Heart left ventricle (tissue), 16 donors: ENCODE data around the gene BEST3. TPM values are rescaled to one million over a fixed set of nuclear protein-coding genes. Genes with fewer than 3 reads are reported as not detected.

Source experiments
- ATAC-seq, 4 donors: fragments of 200-7000 bp; cut with Tn5 transposase; one replicate each; pipeline ENCODE4 v1.9.1; 2020 to 2022; ENCODE audit warnings: moderate library complexity in 4 of 4, mild to moderate bottlenecking in 3 of 4, moderate number of reproducible peaks in 1 of 4
- DNase-seq, 5 donors: peaks; one replicate each; pipeline ENCODE4 v3.0.0-alpha.2; 2020
- H3K27ac ChIP-seq, 12 donors: fragments of 200-600 bp; sonication (generic) in 4 of 12; one replicate each; pipeline versions ENCODE4 v1.5.0 to v1.8.0; 2016 to 2022; ENCODE audit warnings: mild to moderate bottlenecking in 2 of 12
- H3K27me3 ChIP-seq, 9 donors: fragments of 200-600 bp; sonication (generic) in 2 of 9; one replicate each; pipeline versions ENCODE4 v1.5.1 to v1.8.0; 2016 to 2022; ENCODE audit warnings: mild to moderate bottlenecking in 3 of 9
- H3K36me3 ChIP-seq, 9 donors: fragments of 200-600 bp; sonication (generic) in 2 of 9; one replicate each; pipeline versions ENCODE4 v1.5.0 to v1.8.0; 2018 to 2022; ENCODE audit warnings: mild to moderate bottlenecking in 2 of 9
- H3K4me1 ChIP-seq, 12 donors: fragments of 200-600 bp; sonication (generic) in 4 of 12; one replicate each; pipeline versions ENCODE4 v1.5.0 to v1.8.0; 2016 to 2022; ENCODE audit warnings: mild to moderate bottlenecking in 3 of 12
- H3K4me3 ChIP-seq, 12 donors: fragments of 200-600 bp; sonication (generic) in 4 of 12; one replicate each; pipeline versions ENCODE4 v1.5.0 to v1.8.0; 2017 to 2022; ENCODE audit warnings: mild to moderate bottlenecking in 9 of 12, moderate library complexity in 4 of 12
- H3K9me3 ChIP-seq, 12 donors: fragments of 200-600 bp; sonication (generic) in 4 of 12; one replicate each; pipeline versions ENCODE4 v1.5.0 to v1.8.0; 2016 to 2022; ENCODE audit warnings: mild to moderate bottlenecking in 1 of 12
- CTCF ChIP-seq, 12 donors: fragments of 200-600 bp; sonication (generic) in 4 of 12; IDR thresholded peaks; one replicate each; pipeline versions ENCODE4 v1.5.0 to v1.8.0; 2018 to 2022; ENCODE audit warnings: antibody characterized with exemption in 12 of 12, mild to moderate bottlenecking in 5 of 12
- POLR2A ChIP-seq, 2 donors: fragments of 450-650 bp; IDR thresholded peaks; one replicate each; pipeline ENCODE4 v1.6.1; 2017; ENCODE audit warnings: antibody characterized with exemption in 2 of 2, mild to moderate bottlenecking in 2 of 2, moderate library complexity in 2 of 2
- WGBS, 4 donors: extraction: QIAGEN DNeasy Blood & Tissue Kit in 2 of 4; methylation state at CpG; one replicate each; pipeline versions ENCODE4 v1.1.5 to v1.1.7; 2013 to 2018; 5-methylcytosine and 5-hydroxymethylcytosine counted together
- intact Hi-C, 10 donors: fragments of 100-400 bp; cut with DNase I; formaldehyde crosslinking; loops; one replicate each; pipeline versions ENCODE4 v1.11.1 to v1.14.2; 2022
- polyA plus RNA-seq, 2 donors: library from polyadenylated mRNA; stranded (reverse); fragments of 200-250 nt; gene quantifications; one replicate each; pipeline ENCODE4 v1.2.3, GENCODE V29; 2013
- total RNA-seq, 9 donors: library from RNA; depleted of rRNA in 2 of 9; stranded (reverse); fragments of >200 nt in 2 of 9; fragmentation: NEBNext Ultra II Directional in 3 of 9; extraction: Animal tissue kit (Norgen Biotek cat#: 25700) in 3 of 9; gene quantifications; one replicate each; pipeline versions ENCODE4 v1.1.0 to v1.2.4, GENCODE V29; 2016 to 2023
- donor health status: ischemic (EF 13 %, LVEDD 7.1; RV severe dilation, severe dysfunction).
- donor health status: healthy with polysubstance abuse.
- donor health status: DM: no; HTN: yes; CAD: no.
- donor health status: DM: no; HTN: no; CAD: no.
- donor health status: ischemic (EF 25% LVEDD 6.9; RV normal size, moderate dysfunction).
- donor health status: ischemic (EF 25% LVEDD 5.7; RV mildly dilated, moderate dysfunction).
- donor health status: healthy.
- donor health status: DM: yes; HTN: yes; CAD: no.
- donor health status: ischemic (EF 35%, LVEDD 5.7; RV mildly dilated, moderate dysfunction).
- donor health status: nonischemic (EF 11% LVEDD 7.7; RV severe dilation, severe dysfunction).
- donor health status: DM: yes; HTN: yes; CAD: no.
- donor health status: PGD.
- donor health status: ischemic (EF 29% LVEDD 5.4; RV normal size, mild dysfunction).
- donor health status: nonischemic (EF 23%, LVEDD 6.1; RV moderate dilation, normal function).

BEST3 gene
- total and polyA plus RNA-seq, 11 donors, result 0.15 to 5.3 (median 0.43) TPM; not detected in 2

GRCh38 chr12:69698054-69698453, 1.0 kb downstream of the BEST3 start:
- Histone ChIP-seq H3K27ac (no peak overlapping the region), H3K36me3 (no peaks in the 10 kb centered on the region), H3K4me1 (peaks cover 0 to 4% (median 0%) of the 10 kb centered on the region in 12 donors), H3K27me3 (no peaks in the 10 kb centered on the region), H3K9me3 (no peaks in the 10 kb centered on the region), H3K4me3 (no peak overlapping the region)
- ATAC-seq (no peak), DNase-seq (no peak)
- no peak for TF ChIP-seq POLR2A (IDR thresholded peaks at IDR 0.05)
- no peak for TF ChIP-seq CTCF (IDR thresholded peaks at IDR 0.05)
- WGBS, 4 donors, result 67 to 85% (median 80%) methylated on average over 2 of the region's 2 CpGs
- intact Hi-C loops, result no loop called here

- ATAC-seq, result peak in 3 of 4 donors; percentile 42 to 66 (median 57)
- Histone ChIP-seq H3K4me1 (peaks cover 0 to 6% (median 3%) of the 10 kb centered on the region in 12 donors), H3K4me3 (no peak overlapping the region), H3K36me3 (no peaks in the 10 kb centered on the region), H3K27ac (no peak overlapping the region), H3K9me3 (no peaks in the 10 kb centered on the region), H3K27me3 (no peaks in the 10 kb centered on the region)
- intact Hi-C loops, result no loop called here
- WGBS, 4 donors, result 49 to 61% (median 59%) methylated on average over 7 of the region's 7 CpGs
- TF ChIP-seq POLR2A (IDR thresholded peaks at IDR 0.05) (no peak), CTCF (IDR thresholded peaks at IDR 0.05) (no peak)
- DNase-seq, result peak in 1 of 5 donors; percentile 41
These were observed 5.0 kb downstream of the BEST3 start for GRCh38 chr12:69694123-69694522.

- TF ChIP-seq CTCF (IDR thresholded peaks at IDR 0.05) (no peak), POLR2A (IDR thresholded peaks at IDR 0.05) (no peak)
These were observed 9.5 kb downstream of the BEST3 start for GRCh38 chr12:69689638-69690037.

GRCh38 chr12:69688471-69689427, 10.4 kb downstream of the BEST3 start:
- H3K36me3 ChIP-seq, result no peaks in the 10 kb centered on the region
- H3K9me3 ChIP-seq, result no peaks in the 10 kb centered on the region
- no peak overlapping the region for H3K4me3 ChIP-seq
- TF ChIP-seq CTCF (IDR thresholded peaks at IDR 0.05), result no peak
- TF ChIP-seq POLR2A (IDR thresholded peaks at IDR 0.05), result no peak
- peaks cover 0 to 12% (median 6%) of the 10 kb centered on the region in 12 donors for H3K4me1 ChIP-seq
- H3K27ac ChIP-seq, result peak overlapping the region in 9 of 12 donors; percentile 11 to 68 (median 49)
- H3K27me3 ChIP-seq, result no peaks in the 10 kb centered on the region
- WGBS, 4 donors, result 33 to 44% (median 44%) methylated on average over 9 to 14 of the region's 14 CpGs
- DNase-seq (peak; percentile 33 to 88 (median 40)), ATAC-seq (peak; percentile 84 to 98 (median 94))
- intact Hi-C loops, result no loop called here

More at GRCh38 chr12:69689638-69690037, 9.5 kb downstream of the BEST3 start:
- intact Hi-C loops, result no loop called here
- Histone ChIP-seq H3K4me3 (no peak overlapping the region), H3K27ac (peak overlapping the region in 7 of 12 donors; percentile 11 to 68 (median 53)), H3K4me1 (peaks cover 0 to 12% (median 7%) of the 10 kb centered on the region in 12 donors), H3K9me3 (no peaks in the 10 kb centered on the region), H3K27me3 (no peaks in the 10 kb centered on the region), H3K36me3 (no peaks in the 10 kb centered on the region)
- WGBS, 4 donors, result 75 to 83% (median 79%) methylated on average over 2 of the region's 2 CpGs
- ATAC-seq (no peak), DNase-seq (no peak)
